LNCAP (cell line): ENCODE results near the gene IL4.

Experiments
- CTCF ChIP-seq: fragments of 450-650 bp; IDR thresholded peaks from 2 replicates; pipeline ENCODE4 v1.5.1; 2017; ENCODE audit warnings: mild to moderate bottlenecking

The IL4 gene

GRCh38 chr5:132695956-132696355, 22.2 kb downstream of the IL4 start:
- no peak for TF ChIP-seq CTCF

GRCh38 chr5:132704875-132705274, 31.1 kb downstream of the IL4 start:
- no peak for TF ChIP-seq CTCF

- TF ChIP-seq CTCF, result no peak
Measured at GRCh38 chr5:132708645-132709044, 34.9 kb downstream of the IL4 start.

GRCh38 chr5:132714456-132715307, 40.9 kb downstream of the IL4 start:
- TF ChIP-seq CTCF, result peak; percentile 47; the same call in 1 of the 2 replicates

- TF ChIP-seq CTCF, result no peak
Measured at GRCh38 chr5:132718544-132719312, 44.9 kb downstream of the IL4 start.

- no peak for TF ChIP-seq CTCF
Measured at GRCh38 chr5:132725745-132726144, 52.0 kb downstream of the IL4 start.

GRCh38 chr5:132729896-132730295, 56.1 kb downstream of the IL4 start:
- no peak for TF ChIP-seq CTCF
